ENCODE data around the gene PLCH1.

The PLCH1 gene

GRCh38 chr3:155481591-155481990, 263.3 kb downstream of the PLCH1 start:
- DNase-seq, result no peak

DNA sequence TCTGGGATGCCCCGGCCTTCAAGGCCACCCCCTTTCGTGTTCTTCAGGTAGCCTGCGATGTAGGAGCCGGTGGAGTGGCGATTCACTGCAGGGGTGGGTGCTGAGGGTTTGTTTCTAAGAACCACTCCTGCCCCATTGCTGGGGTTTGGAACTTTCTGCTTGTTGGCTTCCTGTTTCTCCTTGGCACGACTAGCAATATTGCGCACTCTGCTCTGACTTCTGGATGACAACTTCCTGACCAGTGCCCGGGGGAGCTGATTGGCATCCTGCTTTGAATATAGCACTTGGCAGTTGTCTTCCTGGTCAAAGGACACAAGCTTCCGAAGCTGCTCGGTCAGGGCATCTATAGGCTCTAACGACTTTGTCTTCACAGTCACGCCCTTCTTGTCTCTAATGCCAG, 263.8 kb downstream of the PLCH1 start:
- no peak for DNase-seq

DNA sequence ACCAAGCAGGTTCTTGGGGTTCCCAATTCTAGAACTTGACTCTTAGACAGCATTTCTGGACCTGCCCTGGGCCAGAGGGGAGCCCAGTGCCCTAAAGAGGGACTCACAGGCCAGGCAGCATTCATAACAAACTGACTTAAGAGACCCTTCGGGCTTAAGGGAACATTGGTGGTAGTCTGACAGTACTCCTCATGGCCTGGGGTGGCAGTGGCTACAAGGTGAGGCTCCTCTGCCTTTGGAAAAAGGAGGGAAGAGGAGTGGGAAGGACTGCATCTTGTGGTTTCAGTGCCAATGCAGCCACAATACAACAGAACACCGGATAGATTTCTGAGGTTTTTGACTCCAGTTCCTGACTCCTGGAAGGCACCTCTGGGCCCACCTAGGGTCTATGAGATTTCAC, 279.2 kb downstream of the PLCH1 start:
- DNase-seq, result no peak

DNA sequence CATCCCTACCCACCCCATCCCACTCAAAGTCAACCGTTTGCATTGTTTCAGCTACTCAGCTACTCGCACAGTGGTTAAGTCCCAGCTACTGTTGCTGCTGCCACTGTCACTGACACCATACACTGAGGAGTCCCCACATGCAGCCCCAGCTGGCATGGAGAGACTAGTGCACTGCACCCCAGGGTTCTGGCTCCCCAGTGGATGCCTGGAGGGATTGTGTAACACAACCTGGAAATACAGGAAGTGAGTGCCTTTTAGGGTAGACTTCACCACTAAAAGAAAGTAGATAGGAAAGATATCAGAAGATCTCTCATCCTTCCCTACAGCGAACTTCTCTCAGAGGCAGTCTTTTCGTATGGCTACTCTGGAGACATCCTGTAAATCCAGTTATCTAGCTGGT, 282.2 kb downstream of the PLCH1 start:
- no peak for DNase-seq

DNA sequence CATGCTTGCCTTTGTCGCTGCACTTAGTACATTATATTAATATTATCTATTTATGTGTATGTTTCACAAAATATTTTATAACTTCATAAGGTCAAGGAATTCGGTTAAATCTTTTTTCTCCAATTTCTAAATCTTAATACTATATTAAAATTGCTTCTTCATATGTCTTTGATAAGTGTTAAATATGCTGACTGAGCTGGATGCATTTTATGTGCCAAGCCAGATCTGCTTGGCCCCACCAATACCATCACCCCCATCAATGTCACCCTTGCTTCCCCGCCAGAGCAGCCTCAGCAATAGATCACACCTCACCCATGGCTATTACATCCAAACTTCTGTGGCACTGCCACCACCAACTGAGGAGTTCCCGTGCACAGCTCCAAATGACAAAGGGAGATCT, 287.3 kb downstream of the PLCH1 start:
- no peak for DNase-seq

DNA sequence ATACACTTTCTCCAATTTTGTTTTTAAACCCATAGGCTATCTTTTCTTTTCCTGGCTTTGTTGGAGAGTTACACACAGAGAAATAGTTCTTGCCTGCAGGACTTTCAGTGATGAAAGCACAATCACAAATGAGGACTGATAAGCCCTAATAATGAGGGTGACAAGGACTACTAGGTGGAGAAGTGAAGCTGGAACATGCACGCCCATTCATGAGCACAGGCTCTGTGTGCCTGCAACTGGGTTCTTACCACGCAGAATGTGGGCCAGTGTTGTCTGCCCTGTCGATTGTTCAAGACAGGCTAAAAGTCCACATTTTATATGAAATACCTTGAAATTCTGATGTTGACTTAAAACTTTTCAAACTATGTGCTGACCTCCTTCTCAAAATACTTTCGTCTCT, 289.1 kb downstream of the PLCH1 start:
- no peak for DNase-seq

DNA sequence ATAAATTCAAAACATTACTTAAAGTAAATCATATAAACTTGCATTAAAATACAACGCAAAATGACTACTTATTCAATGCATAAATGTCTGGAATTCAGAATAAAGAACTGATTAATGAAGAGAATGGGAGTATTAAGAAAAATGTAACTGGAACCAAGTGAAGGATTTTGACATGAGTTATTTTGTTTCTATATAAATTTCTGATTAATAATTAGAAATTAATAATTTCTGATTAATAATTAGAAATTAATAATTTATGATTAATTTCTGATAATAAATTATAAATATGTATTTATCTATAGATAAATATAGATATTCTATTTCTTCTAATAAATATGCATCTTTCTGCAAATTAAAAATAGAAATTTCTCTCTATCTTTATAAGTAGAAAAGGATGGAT, 291.4 kb downstream of the PLCH1 start:
- no peak for DNase-seq

DNA sequence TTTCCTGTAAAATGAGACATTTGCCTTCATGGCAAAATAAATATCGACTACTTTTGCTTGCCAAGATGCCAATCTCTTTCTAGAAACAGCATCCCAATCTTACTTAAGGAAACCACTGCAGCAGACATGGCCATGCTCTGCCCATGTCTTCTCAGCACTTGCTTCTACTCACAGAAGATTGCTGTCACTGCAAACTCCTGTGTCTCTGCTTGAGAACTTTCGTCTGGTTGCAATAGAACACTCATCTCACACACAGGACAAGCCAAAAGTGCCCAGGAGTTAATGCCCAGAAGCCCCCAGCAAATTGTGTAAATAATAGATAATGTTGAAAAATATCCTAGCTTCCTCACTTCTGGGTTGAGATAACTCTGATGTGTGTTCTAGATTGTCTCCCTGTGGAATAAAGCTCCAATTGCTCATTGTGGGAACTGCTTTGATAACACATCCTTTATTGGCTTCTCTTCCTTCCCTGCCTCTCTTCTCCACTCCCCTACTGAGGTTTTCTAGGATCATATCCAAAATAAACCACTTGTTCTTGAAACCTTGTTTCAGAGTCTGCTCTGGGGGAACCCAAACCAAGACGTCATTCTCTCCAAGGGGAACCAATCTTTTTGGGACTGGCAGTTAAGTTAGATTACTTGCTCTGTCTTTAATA, 295.1 kb downstream of the PLCH1 start:
- no peak for DNase-seq

DNA sequence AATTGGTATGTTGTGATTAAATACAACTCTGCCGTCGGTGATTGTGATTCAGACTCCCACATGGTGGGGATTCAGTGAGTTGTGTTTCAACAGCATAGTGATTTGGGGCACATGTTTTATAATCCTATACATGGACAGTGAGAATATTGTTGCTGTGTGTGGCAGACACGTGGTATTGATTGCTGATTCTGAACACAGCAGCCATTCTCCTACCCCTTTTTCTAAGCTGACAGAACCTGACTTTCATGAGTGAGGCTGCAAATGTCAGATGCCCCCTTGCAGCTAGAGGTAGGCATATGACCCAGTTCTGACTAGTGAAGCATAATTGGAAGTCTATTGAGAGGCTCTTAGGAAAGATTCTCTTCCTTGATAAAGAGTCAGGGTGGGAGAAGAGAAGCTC, 296.3 kb downstream of the PLCH1 start:
- DNase-seq, result no peak

GRCh38 chr3:155446366-155446765, 298.5 kb downstream of the PLCH1 start:
- DNase-seq, result no peak

DNA sequence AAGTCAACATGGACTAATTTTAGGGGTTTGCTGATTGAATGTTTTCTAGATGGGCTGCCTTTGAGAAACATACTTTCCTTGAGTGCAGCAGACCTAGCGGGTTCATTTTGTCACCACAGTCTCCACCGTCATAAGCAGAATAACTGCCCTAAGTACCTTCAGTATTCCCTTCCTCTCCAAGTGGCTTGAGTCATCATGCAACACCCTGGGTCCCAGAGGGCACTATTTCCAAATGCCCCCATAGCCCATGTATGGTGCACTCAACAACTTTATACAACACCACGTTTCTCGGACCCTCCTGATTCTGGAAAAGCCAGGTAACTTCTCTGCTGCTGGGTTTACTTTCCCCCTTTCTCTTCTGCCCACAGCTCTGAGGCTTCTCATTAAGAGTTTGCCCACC, 300.1 kb downstream of the PLCH1 start:
- DNase-seq, result no peak

DNA sequence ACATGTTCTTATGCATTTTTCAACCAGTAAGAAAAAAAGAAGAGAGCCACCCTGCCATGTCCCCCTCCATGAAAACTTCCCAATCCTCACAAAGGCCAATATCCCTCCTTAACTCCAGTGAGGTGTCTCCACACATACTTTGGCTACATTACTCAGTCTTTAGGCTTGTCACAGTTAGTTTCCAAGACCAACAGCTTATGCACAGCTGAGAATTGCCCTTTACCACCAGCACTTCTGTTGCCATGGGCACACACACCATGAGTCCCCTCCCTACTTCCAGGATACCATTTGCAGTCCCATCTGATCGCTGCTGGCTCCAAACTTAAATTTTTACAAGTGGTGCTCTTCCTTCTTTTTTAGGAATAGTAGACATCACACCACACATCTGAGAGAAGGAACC, 301.1 kb downstream of the PLCH1 start:
- no peak for DNase-seq

DNA sequence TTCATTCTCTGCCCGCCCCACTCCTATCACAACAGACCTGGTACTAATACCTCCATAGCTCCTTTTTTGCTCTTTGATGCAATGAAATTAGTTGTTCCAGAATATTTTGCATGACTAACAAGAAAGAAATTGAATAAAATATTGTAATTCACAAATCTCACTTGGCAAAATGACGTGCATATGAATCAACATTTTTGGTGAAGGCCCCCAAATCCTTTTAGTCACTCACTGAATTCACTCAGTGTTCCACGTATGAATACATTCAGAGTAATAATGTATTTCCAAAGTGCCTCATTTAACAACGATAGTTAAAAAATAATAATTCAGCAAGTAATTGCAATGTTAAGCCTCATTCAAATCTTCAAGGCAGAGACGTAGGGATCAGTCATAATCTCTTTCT, 302.8 kb downstream of the PLCH1 start:
- DNase-seq, result no peak

DNA sequence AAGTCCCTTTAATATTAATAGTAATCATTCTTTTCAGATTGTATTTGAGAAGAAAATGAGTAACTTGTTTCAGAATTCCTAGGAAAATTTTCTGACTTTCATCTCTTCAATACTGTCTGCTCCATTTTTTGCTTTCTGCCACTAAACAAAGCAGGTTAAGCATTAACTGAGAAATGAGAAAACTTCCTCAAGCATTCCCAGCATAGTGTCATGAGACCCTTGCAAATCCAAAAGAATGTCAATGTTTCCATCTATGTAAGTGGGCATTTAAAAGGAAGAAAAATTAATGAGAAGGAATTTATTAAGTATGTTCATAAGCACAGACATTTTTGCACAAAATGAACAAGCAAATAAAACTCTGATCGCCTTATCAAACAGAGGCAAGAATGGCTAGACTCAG, 303.4 kb downstream of the PLCH1 start:
- no peak for DNase-seq

GRCh38 chr3:155441026-155441425, 303.8 kb downstream of the PLCH1 start:
- peak in 3 of 56 donors; percentile 0 to 11 (median 1) for DNase-seq

DNA sequence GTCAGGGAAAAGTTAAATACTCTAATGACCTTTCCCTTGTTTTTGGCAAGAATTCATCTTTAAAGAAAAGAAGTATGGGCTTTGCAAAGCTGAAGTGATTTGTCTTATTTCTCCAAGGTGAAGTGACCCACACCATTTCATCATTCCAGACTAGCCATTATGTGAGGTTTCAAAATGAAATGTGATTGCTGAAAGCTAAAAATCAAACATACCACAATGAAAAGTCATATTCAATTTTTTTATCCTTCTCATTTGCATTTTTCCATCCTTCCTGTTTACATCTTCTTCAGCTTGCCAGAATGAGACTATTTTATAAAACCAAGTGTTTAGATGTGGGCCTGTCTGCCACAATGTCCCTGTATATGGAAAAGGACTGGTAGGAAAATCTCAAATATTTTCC, 309.1 kb downstream of the PLCH1 start:
- DNase-seq, result no peak

GRCh38 chr3:155431856-155432570, 312.9 kb downstream of the PLCH1 start:
- no peak for DNase-seq

- no peak for DNase-seq
These were observed 316.3 kb downstream of the PLCH1 start for GRCh38 chr3:155428563-155428962.

DNA sequence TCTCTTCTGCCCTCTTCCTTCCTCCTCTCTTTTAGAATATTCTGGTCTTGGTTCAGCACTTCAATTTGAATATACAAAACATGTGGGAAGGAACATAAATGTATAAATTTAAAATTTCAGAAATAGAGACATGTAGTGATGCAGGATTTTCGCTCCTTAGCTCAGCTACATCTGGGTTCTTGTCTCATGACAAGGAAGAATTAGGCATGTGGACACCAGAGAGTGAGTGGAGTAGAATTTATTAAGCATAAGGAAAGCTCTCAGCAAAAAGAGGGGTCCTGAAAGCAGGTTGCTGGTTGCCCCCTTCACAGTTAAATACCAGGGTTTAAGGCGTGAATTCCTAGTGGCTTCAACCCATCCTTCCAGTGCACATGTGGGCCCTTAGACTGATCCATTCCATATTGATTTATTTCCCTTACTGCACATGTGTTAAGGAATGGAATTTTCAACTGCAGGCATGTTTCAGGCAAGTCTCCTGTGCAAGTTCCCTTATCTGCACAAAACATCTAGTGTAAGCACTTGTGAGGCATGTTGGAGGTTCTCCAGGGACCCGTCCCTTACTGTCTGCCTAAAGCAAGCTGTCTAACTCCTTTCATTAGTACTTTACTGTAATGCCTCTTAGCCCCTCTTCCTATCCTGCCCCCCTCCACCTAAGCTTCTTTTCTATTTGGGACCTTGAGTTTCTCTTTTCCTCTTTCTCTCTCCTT, 318.2 kb downstream of the PLCH1 start:
- no peak for DNase-seq

DNA sequence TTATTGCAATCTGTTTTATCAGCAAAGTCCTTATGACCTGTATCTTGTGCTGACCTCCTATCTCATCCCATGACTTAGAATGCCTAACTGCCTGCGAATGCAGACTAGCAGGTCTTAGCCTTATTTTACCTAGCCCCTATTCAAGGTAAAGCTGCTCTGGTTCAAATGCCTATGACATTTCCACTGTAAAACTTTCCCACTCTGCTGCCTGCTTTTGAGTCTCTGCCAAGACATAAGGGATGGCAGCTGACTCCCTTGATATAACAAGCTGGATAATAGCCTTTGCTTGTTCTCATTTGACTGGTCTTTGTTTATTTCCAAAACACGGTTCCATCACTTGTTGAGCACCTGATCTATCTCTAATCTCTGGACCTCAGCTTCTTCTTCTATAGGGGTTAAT, 319.5 kb downstream of the PLCH1 start:
- DNase-seq, result no peak

GRCh38 chr3:155424323-155424710, 320.6 kb downstream of the PLCH1 start:
- DNase-seq, result no peak

DNA sequence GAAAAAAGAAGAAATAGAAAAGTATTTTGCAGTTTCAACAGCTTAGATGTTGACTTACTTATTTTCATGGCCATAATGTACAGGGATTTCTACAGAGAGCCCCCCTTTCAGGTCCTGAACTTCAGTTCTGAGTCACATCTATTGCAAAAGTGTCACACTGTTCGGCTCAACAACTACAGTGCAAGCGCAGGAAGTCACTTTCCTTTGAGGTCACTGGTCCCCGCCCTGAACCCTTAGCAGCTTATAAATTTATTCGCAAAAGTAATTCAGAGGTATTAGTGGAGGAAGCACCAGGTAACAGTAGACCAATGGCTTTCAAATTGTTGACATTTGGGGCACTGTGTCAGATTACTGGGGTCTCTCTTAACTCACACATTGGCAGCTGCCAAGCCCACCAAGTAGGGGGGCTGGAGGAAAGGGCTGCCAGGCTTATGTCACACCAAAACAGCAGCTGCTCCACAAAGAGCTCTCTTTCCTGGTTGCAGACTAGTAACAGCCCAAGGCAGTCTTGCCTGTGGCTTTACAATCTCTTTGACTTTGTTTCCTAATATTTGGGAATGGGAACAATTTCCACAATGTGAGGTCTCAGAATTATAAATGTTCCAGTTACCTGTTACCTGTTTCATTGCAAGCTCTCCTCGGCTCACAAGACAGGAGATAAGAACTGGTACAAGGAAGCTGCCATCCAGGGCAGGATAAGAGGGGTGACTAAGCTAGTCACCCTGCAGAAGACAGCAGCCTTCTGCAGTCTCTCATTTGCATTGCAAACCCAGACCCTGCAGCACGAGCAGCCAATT, 321.1 kb downstream of the PLCH1 start:
- no peak for DNase-seq
